HEK293 (cell line): ENCODE data around the gene GRK5.

ENCODE experiments used
- CTCF ChIA-PET: fragments of 350-600 bp; formaldehyde crosslinking; extraction: SDS; loops from one replicate; lab custom pipeline; 2021; ENCODE audit warnings: antibody characterized with exemption; lab: Yijun Ruan, JAX
- POLR2A ChIA-PET: fragments of 300-600 bp; formaldehyde crosslinking; extraction: SDS; loops from one replicate; lab custom pipeline; 2020; ENCODE audit warnings: antibody characterized with exemption, inconsistent platforms; lab: Yijun Ruan, JAX
- H3K27ac ChIP-seq: fragments of 200-500 bp; sonication (Bioruptor generic); 2 replicates; pipeline ENCODE4 v1.5.1; 2014; ENCODE audit warnings: low read depth, low read length, control low read depth, inconsistent platforms; ENCODE audit errors: extremely low read depth
- H3K36me3 ChIP-seq, 2 experiments: fragments of 200-500 bp in 1 of 2; sonication (Bioruptor generic) in 1 of 2; 1 replicate in 1 of 2; 2 replicates in 1 of 2; pipeline ENCODE4 v1.5.1; 2014 to 2017; ENCODE audit warnings: inconsistent platforms in 2 of 2, low read length in 2 of 2; ENCODE audit not compliant: control insufficient read depth in 2 of 2, insufficient read depth in 1 of 2
- H3K4me1 ChIP-seq: fragments of 200-500 bp; sonication (Bioruptor generic); 2 replicates; pipeline ENCODE4 v1.5.1; 2014; ENCODE audit warnings: mild to moderate bottlenecking, low read length, inconsistent platforms; ENCODE audit not compliant: control insufficient read depth, insufficient read depth
- H3K4me3 ChIP-seq: 2 replicates; pipeline ENCODE4 v1.5.1; 2011; ENCODE audit warnings: low read depth, mild to moderate bottlenecking, control low read depth, low read length, moderate library complexity
- H3K9me3 ChIP-seq: fragments of 200-500 bp; sonication (Bioruptor generic); 2 replicates; pipeline ENCODE4 v1.5.1; 2014; ENCODE audit warnings: low read depth, low read length, inconsistent platforms; ENCODE audit not compliant: control insufficient read depth, insufficient read depth
- GLI2 ChIP-seq: fragments of 450-650 bp; formaldehyde crosslinking; IDR thresholded peaks from 2 replicates; pipeline ENCODE4; 2017; ENCODE audit warnings: missing biosample characterization, missing genetic modification characterization, low read depth, borderline replicate concordance
- GLIS2 ChIP-seq: fragments of 450-650 bp; formaldehyde crosslinking; IDR thresholded peaks from 2 replicates; pipeline ENCODE4 v1.5.1; 2016; ENCODE audit warnings: missing biosample characterization, missing genetic modification characterization
- KLF7 ChIP-seq: fragments of 450-650 bp; formaldehyde crosslinking; IDR thresholded peaks from 2 replicates; pipeline ENCODE4 v1.5.1; 2016; ENCODE audit warnings: missing biosample characterization, missing genetic modification characterization, borderline replicate concordance
- PATZ1 ChIP-seq: fragments of 450-650 bp; formaldehyde crosslinking; IDR thresholded peaks from 2 replicates; pipeline ENCODE4 v1.5.1; 2016; ENCODE audit warnings: missing biosample characterization, missing genetic modification characterization
- REPIN1 ChIP-seq: fragments of 450-650 bp; formaldehyde crosslinking; IDR thresholded peaks from 2 replicates; pipeline ENCODE4 v1.5.1; 2017; ENCODE audit warnings: missing biosample characterization, missing genetic modification characterization, low read depth
- YY2 ChIP-seq: fragments of 450-650 bp; formaldehyde crosslinking; IDR thresholded peaks from 2 replicates; pipeline ENCODE4 v1.5.1; 2016; ENCODE audit warnings: missing biosample characterization, missing genetic modification characterization
- ZBTB11 ChIP-seq: fragments of 450-650 bp; formaldehyde crosslinking; conservative IDR thresholded peaks from 2 replicates; pipeline ENCODE4 v1.5.1; 2016; ENCODE audit warnings: low read depth, missing biosample characterization, missing genetic modification characterization
- ZIC2 ChIP-seq: fragments of 450-650 bp; formaldehyde crosslinking; IDR thresholded peaks from 2 replicates; pipeline ENCODE4 v1.5.1; 2016; ENCODE audit warnings: missing biosample characterization, missing genetic modification characterization
- ZNF174 ChIP-seq: fragments of 450-650 bp; formaldehyde crosslinking; IDR thresholded peaks from 2 replicates; pipeline ENCODE4 v1.5.0; 2017; ENCODE audit warnings: missing biosample characterization, mild to moderate bottlenecking, missing genetic modification characterization
- ZNF2 ChIP-seq: fragments of 450-650 bp; formaldehyde crosslinking; IDR thresholded peaks from 2 replicates; pipeline ENCODE4 v1.5.1; 2016; ENCODE audit warnings: missing biosample characterization, missing genetic modification characterization
- ZNF404 ChIP-seq: fragments of 450-650 bp; formaldehyde crosslinking; IDR thresholded peaks from 2 replicates; pipeline ENCODE4 v1.5.1; 2017; ENCODE audit warnings: missing biosample characterization, missing genetic modification characterization
- ZNF449 ChIP-seq: fragments of 450-650 bp; formaldehyde crosslinking; IDR thresholded peaks from 2 replicates; pipeline ENCODE4 v1.5.1; 2017; ENCODE audit warnings: missing biosample characterization, mild to moderate bottlenecking, missing genetic modification characterization, moderate library complexity
- ZNF473 ChIP-seq: fragments of 450-650 bp; formaldehyde crosslinking; IDR thresholded peaks from 2 replicates; pipeline ENCODE4 v1.5.1; 2017; ENCODE audit warnings: missing biosample characterization, missing genetic modification characterization
- ZNF585B ChIP-seq: fragments of 450-650 bp; formaldehyde crosslinking; IDR thresholded peaks from 2 replicates; pipeline ENCODE4 v1.5.1; 2016; ENCODE audit warnings: missing biosample characterization, missing genetic modification characterization
- ZNF645 ChIP-seq: fragments of 450-650 bp; formaldehyde crosslinking; IDR thresholded peaks from 2 replicates; pipeline ENCODE4; 2016; ENCODE audit warnings: missing biosample characterization, missing genetic modification characterization
- ZSCAN5A ChIP-seq: fragments of 450-650 bp; formaldehyde crosslinking; IDR thresholded peaks from 2 replicates; pipeline ENCODE4 v1.5.1; 2016; ENCODE audit warnings: missing biosample characterization, missing genetic modification characterization

The GRK5 gene

GRCh38 chr10:119217991-119218490 lies 10.7 kb downstream of the GRK5 start (continued):
- TF ChIP-seq ZNF2 (tag by site-specific recombination): 0 out of 2 replicates have a peak, but pooled peaks have one; percentile 18
- TF ChIP-seq ZIC2 (tag by site-specific recombination): peak; percentile 73
- no peak for TF ChIP-seq GLIS2
- TF ChIP-seq ZNF585B: no peak
- no peak for TF ChIP-seq ZSCAN5A (tag by site-specific recombination)
- TF ChIP-seq ZNF404 (tag by site-specific recombination): no peak
- TF ChIP-seq PATZ1 (tag by site-specific recombination): peak; percentile 47; the same call in 1 of the 2 replicates

GRCh38 chr10:119219871-119220270 lies 12.5 kb downstream of the GRK5 start:
- CTCF ChIA-PET: interaction anchor here (0.6 to 2.4 kb wide), 4 partner anchors 10 to 311 kb away, joined by 3 to 10 read pairs (median 4); no protein-coding TSS in a partner anchor
- peaks cover 20% of the 10 kb centered on the region for H3K4me1 ChIP-seq
- no peaks in the 10 kb centered on the region for H3K36me3 ChIP-seq
- TF ChIP-seq ZNF449: no peak
- no peak for TF ChIP-seq ZBTB11 (tag by site-specific recombination)
- TF ChIP-seq KLF7: no peak
- no peak for TF ChIP-seq REPIN1 (tag by site-specific recombination)
- no peak for TF ChIP-seq YY2 (tag by site-specific recombination)
- no peak for TF ChIP-seq GLI2
- TF ChIP-seq ZNF473: no peak
- TF ChIP-seq ZNF645 (tag by site-specific recombination): no peak
- no peak for TF ChIP-seq ZNF174 (tag by site-specific recombination)
- TF ChIP-seq, all 188 proteins: peak for 0
- Histone ChIP-seq H3K9me3 (no peaks in the 10 kb centered on the region), H3K4me3 (no peak overlapping the region), H3K27ac (no peak overlapping the region)
- POLR2A ChIA-PET: no interaction called here
